ENCODE results near the gene THOC1. TPM values are rescaled to one million over a fixed set of nuclear protein-coding genes. Genes with fewer than 3 reads are reported as not detected.
"Not testable (repeated sequence)": the region's sequence is repeated elsewhere in the genome, so short reads cannot be mapped to it uniquely, and the experiment has no call there.

THOC1 gene
- total RNA-seq, 2 donors from 2014 or later, result 81.8 to 99.6 TPM

GRCh38 chr18:292271-292670 is 24.4 kb upstream of the THOC1 start:
- Histone ChIP-seq H3K4me1 (ENCODE audit: control insufficient read depth, insufficient read depth, low read length) (no peaks in the 10 kb centered on the region), H3K9ac (ENCODE audit: extremely low read depth, low read length, poor library complexity, severe bottlenecking) (no peak overlapping the region), H3K27ac (ENCODE audit: low read depth, low read length) (no peak overlapping the region), H3K27me3 (ENCODE audit: control insufficient read depth, insufficient read depth, low read length, poor library complexity, severe bottlenecking) (no peaks in the 10 kb centered on the region), H3K4me3 (ENCODE audit: low read length) (no peak overlapping the region), H3K36me3 (ENCODE audit: control insufficient read depth, insufficient read depth, low read length) (no peaks in the 10 kb centered on the region), H3K9me3 (ENCODE audit: control insufficient read depth, low read length) (no peaks in the 10 kb centered on the region)
- H3K27ac Mint-ChIP-seq, result no peak overlapping the region
- WGBS, 2 experiments (ENCODE audit: insufficient coverage in 1 of 2, insufficient read length in 1 of 2), result 88 to 90% methylated on average over 3 of the region's 3 CpGs
- H3K9me3 Mint-ChIP-seq, result no peaks in the 10 kb centered on the region
- no peak for DNase-seq
- no peaks in the 10 kb centered on the region for H3K4me1 Mint-ChIP-seq
- TF ChIP-seq CTCF (conservative IDR thresholded peaks at IDR 0.05), result peak; percentile 49
- H3K27me3 Mint-ChIP-seq (ENCODE audit: insufficient read depth), result no peaks in the 10 kb centered on the region
- H3K36me3 Mint-ChIP-seq (ENCODE audit: low read depth), result no peaks in the 10 kb centered on the region
- no peak overlapping the region for H3K4me3 Mint-ChIP-seq

GRCh38 chr18:289970-290369 is 22.1 kb upstream of the THOC1 start:
- H3K9me3 Mint-ChIP-seq; H3K36me3 Mint-ChIP-seq (ENCODE audit: low read depth); DNase-seq; H3K4me3 ChIP-seq (ENCODE audit: low read length); H3K4me1 Mint-ChIP-seq; H3K9ac ChIP-seq (ENCODE audit: extremely low read depth, low read length, poor library complexity, severe bottlenecking); H3K27me3 Mint-ChIP-seq (ENCODE audit: insufficient read depth); H3K4me3 Mint-ChIP-seq; H3K4me1 ChIP-seq (ENCODE audit: control insufficient read depth, insufficient read depth, low read length); H3K9me3 ChIP-seq (ENCODE audit: control insufficient read depth, low read length); H3K27ac ChIP-seq (ENCODE audit: low read depth, low read length); H3K27ac Mint-ChIP-seq; H3K36me3 ChIP-seq (ENCODE audit: control insufficient read depth, insufficient read depth, low read length); H3K27me3 ChIP-seq (ENCODE audit: control insufficient read depth, insufficient read depth, low read length, poor library complexity, severe bottlenecking): not testable (repeated sequence)
- 83 to 100% methylated on average over 1 to 4 of the region's 4 CpGs for WGBS, 2 experiments (ENCODE audit: insufficient coverage in 1 of 2, insufficient read length in 1 of 2)

GRCh38 chr18:289026-289425 is 21.2 kb upstream of the THOC1 start:
- no peak overlapping the region for H3K4me3 ChIP-seq (ENCODE audit: low read length)
- H3K9me3 ChIP-seq (ENCODE audit: control insufficient read depth, low read length), result no peaks in the 10 kb centered on the region
- H3K4me1 ChIP-seq (ENCODE audit: control insufficient read depth, insufficient read depth, low read length), result no peaks in the 10 kb centered on the region
- H3K4me3 Mint-ChIP-seq, result no peak overlapping the region
- H3K27ac Mint-ChIP-seq, result no peak overlapping the region
- no peak for TF ChIP-seq CTCF (conservative IDR thresholded peaks at IDR 0.05)
- no peaks in the 10 kb centered on the region for H3K4me1 Mint-ChIP-seq
- H3K36me3 Mint-ChIP-seq (ENCODE audit: low read depth), result no peaks in the 10 kb centered on the region
- H3K27ac ChIP-seq (ENCODE audit: low read depth, low read length), result no peak overlapping the region
- H3K9ac ChIP-seq (ENCODE audit: extremely low read depth, low read length, poor library complexity, severe bottlenecking), result no peak overlapping the region
- no peaks in the 10 kb centered on the region for H3K9me3 Mint-ChIP-seq
- H3K27me3 Mint-ChIP-seq (ENCODE audit: insufficient read depth), result no peaks in the 10 kb centered on the region
- H3K36me3 ChIP-seq (ENCODE audit: control insufficient read depth, insufficient read depth, low read length), result no peaks in the 10 kb centered on the region
- DNase-seq, result no peak
- 0% methylated on average over 1 of the region's 1 CpG; no CpG with 5 or more reads in 1 of the 2 experiments for WGBS, 2 experiments (ENCODE audit: insufficient coverage in 1 of 2, insufficient read length in 1 of 2)
- H3K27me3 ChIP-seq (ENCODE audit: control insufficient read depth, insufficient read depth, low read length, poor library complexity, severe bottlenecking), result no peaks in the 10 kb centered on the region
